Activated CD8-positive, alpha-beta T cell treated with anti-CD3 and anti-CD28 coated beads for 36 hours (primary cell): ENCODE measurements around the gene PJA1. TPM values are rescaled to one million over a fixed set of nuclear protein-coding genes. Genes with fewer than 3 reads are reported as not detected.
A peak's percentile ranks its signal among the peaks of the same experiment; 100 is the strongest.

Experiments used
- ATAC-seq: fragments of 200-7000 bp; cut with Tn5 transposase; one replicate; pipeline ENCODE4 v1.10.0; 2021; ENCODE audit warnings: mild to moderate bottlenecking, moderate library complexity
- CTCF ChIA-PET: fragments of 350-600 bp; sonication (Branson Sonifier 250); formaldehyde crosslinking; loops from one replicate; lab custom pipeline; 2021; ENCODE audit warnings: antibody characterized with exemption; lab: Charles Lee
- POLR2A ChIA-PET: fragments of 350-600 bp; sonication (Branson Sonifier 250); formaldehyde crosslinking; loops from one replicate; lab custom pipeline; 2021; ENCODE audit warnings: antibody characterized with exemption; lab: Charles Lee
- DNase-seq: peaks from one replicate; pipeline ENCODE4 v3.0.0-alpha.2; 2020
- H3K27ac Mint-ChIP-seq: one replicate; pipeline ENCODE4 v1.8.0; 2021; ENCODE audit warnings: mild to moderate bottlenecking, mixed read lengths
- H3K27me3 Mint-ChIP-seq: one replicate; pipeline ENCODE4 v1.8.0; 2021; ENCODE audit warnings: mixed read lengths
- H3K36me3 Mint-ChIP-seq: one replicate; pipeline ENCODE4 v1.8.0; 2021; ENCODE audit warnings: low read depth, mixed read lengths
- H3K4me1 Mint-ChIP-seq: one replicate; pipeline ENCODE4 v1.8.0; 2021; ENCODE audit warnings: low read depth, mixed read lengths
- H3K4me3 Mint-ChIP-seq: one replicate; pipeline ENCODE4 v1.8.0; 2021; ENCODE audit warnings: mild to moderate bottlenecking, moderate library complexity, mixed read lengths
- H3K9me3 Mint-ChIP-seq: one replicate; pipeline ENCODE4 v1.8.0; 2021; ENCODE audit warnings: mixed read lengths
- intact Hi-C: fragments of 100-400 bp; cut with micrococcal nuclease; formaldehyde crosslinking; loops from one replicate; pipeline ENCODE4 v1.10.0; 2022
- total RNA-seq, 2 experiments: library from RNA; stranded (reverse); gene quantifications; one replicate each; pipeline ENCODE4 v1.2.3, GENCODE V29; 2021
- TF ChIP-seq, protein P1 (sequence below): fragments of 200-600 bp; IDR thresholded peaks from one replicate; pipeline ENCODE4 v1.8.0; 2022; ENCODE audit warnings: antibody characterized with exemption, mild to moderate bottlenecking

PJA1 gene
- total RNA-seq, 2 experiments from 2014 or later, result 21.0 to 22.6 TPM

DNA sequence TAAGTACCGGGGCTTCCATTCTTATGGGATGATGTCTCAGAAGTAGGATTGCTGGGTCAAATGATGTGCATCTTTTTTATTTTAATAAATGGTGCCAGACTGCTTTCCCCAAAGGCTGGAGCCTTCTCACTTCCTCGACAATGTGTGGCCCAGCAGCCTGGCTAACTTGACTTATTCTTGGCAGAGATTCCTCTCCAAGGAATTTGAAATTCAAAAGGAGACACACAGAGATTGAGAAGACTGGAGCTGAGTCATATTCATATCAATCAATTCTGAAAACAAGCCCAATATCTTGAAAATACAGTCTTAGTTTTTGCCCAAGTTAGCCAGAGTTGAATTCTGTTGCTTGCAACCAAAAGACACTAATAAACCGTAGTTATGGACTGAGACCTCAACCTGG, 10.8 kb upstream of the PJA1 start:
- H3K27me3 Mint-ChIP-seq, result no peaks in the 10 kb centered on the region
- POLR2A ChIA-PET, result no interaction called here
- TF ChIP-seq, protein P1, sequence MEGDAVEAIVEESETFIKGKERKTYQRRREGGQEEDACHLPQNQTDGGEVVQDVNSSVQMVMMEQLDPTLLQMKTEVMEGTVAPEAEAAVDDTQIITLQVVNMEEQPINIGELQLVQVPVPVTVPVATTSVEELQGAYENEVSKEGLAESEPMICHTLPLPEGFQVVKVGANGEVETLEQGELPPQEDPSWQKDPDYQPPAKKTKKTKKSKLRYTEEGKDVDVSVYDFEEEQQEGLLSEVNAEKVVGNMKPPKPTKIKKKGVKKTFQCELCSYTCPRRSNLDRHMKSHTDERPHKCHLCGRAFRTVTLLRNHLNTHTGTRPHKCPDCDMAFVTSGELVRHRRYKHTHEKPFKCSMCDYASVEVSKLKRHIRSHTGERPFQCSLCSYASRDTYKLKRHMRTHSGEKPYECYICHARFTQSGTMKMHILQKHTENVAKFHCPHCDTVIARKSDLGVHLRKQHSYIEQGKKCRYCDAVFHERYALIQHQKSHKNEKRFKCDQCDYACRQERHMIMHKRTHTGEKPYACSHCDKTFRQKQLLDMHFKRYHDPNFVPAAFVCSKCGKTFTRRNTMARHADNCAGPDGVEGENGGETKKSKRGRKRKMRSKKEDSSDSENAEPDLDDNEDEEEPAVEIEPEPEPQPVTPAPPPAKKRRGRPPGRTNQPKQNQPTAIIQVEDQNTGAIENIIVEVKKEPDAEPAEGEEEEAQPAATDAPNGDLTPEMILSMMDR, result no peak
- intact Hi-C loops, result no loop called here
- H3K4me3 Mint-ChIP-seq, result no peak overlapping the region
- CTCF ChIA-PET, result no interaction called here
- ATAC-seq, result no peak
- no peaks in the 10 kb centered on the region for H3K36me3 Mint-ChIP-seq
- no peak overlapping the region for H3K27ac Mint-ChIP-seq
- H3K4me1 Mint-ChIP-seq, result no peaks in the 10 kb centered on the region
- H3K9me3 Mint-ChIP-seq, result no peaks in the 10 kb centered on the region
- DNase-seq, result no peak

DNA sequence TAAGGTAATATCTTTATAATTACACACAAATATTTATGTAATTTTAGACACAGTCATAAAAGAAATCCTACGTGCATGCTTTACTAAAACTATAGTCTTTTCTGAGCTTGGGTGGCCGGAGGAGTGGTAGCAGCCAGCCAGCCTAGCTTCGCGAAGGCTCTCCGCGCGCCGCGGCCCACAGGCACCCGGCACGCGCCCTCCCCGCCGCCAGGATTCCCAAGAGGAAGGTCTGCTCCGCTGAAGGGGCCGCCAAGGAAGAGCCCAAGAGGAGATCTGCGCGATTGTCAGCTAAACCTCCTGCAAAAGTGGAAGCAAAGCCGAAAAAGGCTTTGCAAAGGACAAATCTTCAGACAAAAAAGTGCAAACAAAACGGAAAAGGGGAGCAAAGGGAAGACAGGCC, 8.7 kb upstream of the PJA1 start:
- ATAC-seq (no peak), DNase-seq (no peak)
- H3K4me3 Mint-ChIP-seq, result no peak overlapping the region
- no peaks in the 10 kb centered on the region for H3K4me1 Mint-ChIP-seq
- H3K27me3 Mint-ChIP-seq, result peaks cover 1% of the 10 kb centered on the region
- no peaks in the 10 kb centered on the region for H3K36me3 Mint-ChIP-seq
- no peaks in the 10 kb centered on the region for H3K9me3 Mint-ChIP-seq
- TF ChIP-seq, protein P1, result no peak
- CTCF ChIA-PET, result interaction anchor here (0.7 kb wide), 1 partner anchor 362 kb away, joined by 3 read pairs; no protein-coding TSS in a partner anchor
- intact Hi-C loops, result no loop called here
- no peak overlapping the region for H3K27ac Mint-ChIP-seq
- POLR2A ChIA-PET, result no interaction called here

DNA sequence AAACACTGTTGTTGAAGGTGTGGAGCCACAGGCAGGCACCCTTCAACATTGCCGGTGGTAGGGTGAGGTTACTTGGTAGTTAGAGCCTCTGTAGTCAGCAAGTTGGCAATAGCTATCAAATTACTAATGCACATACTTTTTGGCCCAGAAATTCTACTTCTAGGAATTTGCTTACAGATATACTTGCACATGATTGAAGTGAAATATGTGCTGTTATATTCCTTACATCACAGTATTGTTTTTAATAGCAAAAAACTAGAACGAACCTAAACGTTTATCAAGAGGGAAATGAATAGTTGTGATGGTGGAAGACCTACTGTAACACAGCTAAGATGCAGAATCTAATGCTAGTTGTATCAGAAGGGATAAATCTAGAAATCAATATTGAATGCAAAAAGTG, 7.7 kb upstream of the PJA1 start:
- no peaks in the 10 kb centered on the region for H3K36me3 Mint-ChIP-seq
- no peak overlapping the region for H3K4me3 Mint-ChIP-seq
- ChIA-PET CTCF (no interaction called here), POLR2A (no interaction called here)
- ATAC-seq, result no peak
- no peak for DNase-seq
- TF ChIP-seq, protein P1, result no peak
- no peaks in the 10 kb centered on the region for H3K9me3 Mint-ChIP-seq
- H3K27ac Mint-ChIP-seq, result no peak overlapping the region
- intact Hi-C loops, result no loop called here
- H3K27me3 Mint-ChIP-seq, result peaks cover 1% of the 10 kb centered on the region
- no peaks in the 10 kb centered on the region for H3K4me1 Mint-ChIP-seq

DNA sequence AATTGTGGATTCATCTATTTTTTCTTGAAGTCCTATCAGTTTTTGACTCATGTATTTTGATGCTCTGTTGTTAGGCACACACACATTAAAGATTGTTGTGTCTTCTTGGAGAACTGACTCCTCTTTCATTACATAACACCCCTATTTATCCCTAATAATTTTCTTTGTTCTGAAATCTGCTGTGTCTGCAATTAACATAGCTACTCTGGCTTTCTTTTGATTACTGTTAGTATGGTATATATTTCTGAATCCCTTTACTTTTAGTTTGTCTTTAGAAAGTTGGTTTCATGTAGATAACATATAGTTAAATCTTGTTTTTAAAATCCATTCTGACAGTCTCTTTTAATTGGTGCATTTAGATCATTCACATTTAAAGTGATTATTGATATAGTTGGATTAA, 5.1 kb upstream of the PJA1 start:
- H3K27ac Mint-ChIP-seq, result no peak overlapping the region
- no peak for DNase-seq
- H3K27me3 Mint-ChIP-seq, result peaks cover 1% of the 10 kb centered on the region
- TF ChIP-seq, protein P1, result no peak
- no peaks in the 10 kb centered on the region for H3K4me1 Mint-ChIP-seq
- H3K36me3 Mint-ChIP-seq, result no peaks in the 10 kb centered on the region
- ChIA-PET CTCF (no interaction called here), POLR2A (no interaction called here)
- H3K9me3 Mint-ChIP-seq, result no peaks in the 10 kb centered on the region
- no peak overlapping the region for H3K4me3 Mint-ChIP-seq
- ATAC-seq, result no peak
- intact Hi-C loops, result no loop called here

DNA sequence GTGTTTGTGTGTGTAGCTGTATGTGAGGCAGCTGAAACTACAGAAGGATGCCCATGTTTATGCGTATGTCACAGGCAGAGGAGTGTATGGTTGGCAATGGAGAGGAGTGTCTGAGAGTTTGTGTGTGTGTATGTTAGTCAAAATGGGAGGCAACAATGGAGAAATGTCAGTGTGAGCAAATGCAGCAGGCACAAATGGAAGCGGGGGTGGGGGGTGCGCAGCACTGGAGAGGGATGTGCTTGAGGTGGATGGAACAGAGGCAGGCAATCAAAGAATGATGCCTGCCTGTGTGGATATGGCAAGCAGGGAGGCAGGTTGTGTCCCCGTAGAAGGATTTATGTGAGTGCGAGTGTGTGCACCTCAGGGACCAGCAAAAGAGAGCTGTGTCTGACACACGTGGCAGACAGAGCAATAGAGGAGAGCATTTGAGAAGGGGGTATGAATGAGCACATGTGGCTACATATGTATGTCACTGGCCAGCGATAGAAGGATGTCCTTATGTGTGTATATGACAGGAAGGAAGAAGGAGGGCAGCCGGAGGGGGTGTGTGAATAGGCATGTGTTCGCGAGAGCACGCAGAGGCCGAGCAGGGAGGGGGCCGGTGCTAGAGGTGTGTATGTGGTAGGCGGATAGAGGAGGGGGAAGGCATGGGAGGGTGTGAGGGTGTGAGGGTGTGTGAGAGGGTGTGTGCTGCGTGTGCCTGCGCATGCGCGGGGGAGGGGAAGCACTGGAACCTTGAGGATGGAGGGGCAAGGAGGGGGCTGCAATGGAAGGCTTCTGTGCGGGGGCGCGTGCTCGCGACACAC, 1.1 kb downstream of the PJA1 start:
- Mint-ChIP-seq H3K27me3 (peaks cover under 1% of the 10 kb centered on the region), H3K4me3 (peak overlapping the region; percentile 75), H3K4me1 (peaks cover 37% of the 10 kb centered on the region), H3K36me3 (peaks cover 20% of the 10 kb centered on the region), H3K27ac (peak overlapping the region; percentile 83), H3K9me3 (no peaks in the 10 kb centered on the region)
- TF ChIP-seq, protein P1, result no peak
- DNase-seq (peak; percentile 77), ATAC-seq (peak; percentile 85)
- ChIA-PET CTCF (interaction anchor here (1.0 kb wide), 1 partner anchor 336 kb away, joined by 3 read pairs; no protein-coding TSS in a partner anchor), POLR2A (no interaction called here)
- intact Hi-C loops, result no loop called here
